ENCODE data around the gene NEDD8.

NEDD8 gene

GRCh38 chr14:24197056-24197450, 35.1 kb downstream of the NEDD8 start:
- DNase-seq (ENCODE audit: low spot score), result no peak
- TF ChIP-seq CTCF (IDR thresholded peaks at IDR 0.05; ENCODE audit: extremely low read depth, missing control alignments), result no peak

GRCh38 chr14:24196071-24197055, 35.8 kb downstream of the NEDD8 start:
- no peak for TF ChIP-seq CTCF (IDR thresholded peaks at IDR 0.05; ENCODE audit: extremely low read depth, missing control alignments)
- peak; percentile 56 for DNase-seq (ENCODE audit: low spot score)

GRCh38 chr14:24195186-24196070, 36.7 kb downstream of the NEDD8 start, which contains the start of gene TM9SF1:
TM9SF1 (minus strand) TSS chr14:24195441; CDS start chr14:24195019, 422 bp downstream.
- TF ChIP-seq CTCF (IDR thresholded peaks at IDR 0.05; ENCODE audit: extremely low read depth, missing control alignments), result no peak

GRCh38 chr14:24194873-24195185, 37.3 kb downstream of the NEDD8 start:
- TF ChIP-seq CTCF (IDR thresholded peaks at IDR 0.05; ENCODE audit: extremely low read depth, missing control alignments), result no peak
- DNase-seq (ENCODE audit: low spot score), result no peak

More at GRCh38 chr14:24195186-24196070, 36.7 kb downstream of the NEDD8 start, which contains the start of gene TM9SF1:
- peak; percentile 94 for DNase-seq (ENCODE audit: low spot score)

GRCh38 chr14:24194186-24194872, 37.8 kb downstream of the NEDD8 start:
- DNase-seq (ENCODE audit: low spot score), result no peak
- no peak for TF ChIP-seq CTCF (IDR thresholded peaks at IDR 0.05; ENCODE audit: extremely low read depth, missing control alignments)

GRCh38 chr14:24192933-24193332, 39.2 kb downstream of the NEDD8 start:
- TF ChIP-seq CTCF (IDR thresholded peaks at IDR 0.05; ENCODE audit: extremely low read depth, missing control alignments), result no peak
- no peak for DNase-seq (ENCODE audit: low spot score)
